Stimulated activated CD8-positive, alpha-beta memory T cell treated with anti-CD3 and anti-CD28 coated beads, Interleukin-2, amount 100 ng/mL, for 48 hours (primary cell): ENCODE measurements around the gene ADAMTS19.
"Not testable (repeated sequence)": the region's sequence is repeated elsewhere in the genome, so short reads cannot be mapped to it uniquely, and the experiment has no call there.

Experiments used
- DNase-seq, 2 donors: peaks; one replicate each; pipeline ENCODE4 v3.0.0-alpha.2; 2020; ENCODE audit warnings: low read depth in 2 of 2

The ADAMTS19 gene, protein sequence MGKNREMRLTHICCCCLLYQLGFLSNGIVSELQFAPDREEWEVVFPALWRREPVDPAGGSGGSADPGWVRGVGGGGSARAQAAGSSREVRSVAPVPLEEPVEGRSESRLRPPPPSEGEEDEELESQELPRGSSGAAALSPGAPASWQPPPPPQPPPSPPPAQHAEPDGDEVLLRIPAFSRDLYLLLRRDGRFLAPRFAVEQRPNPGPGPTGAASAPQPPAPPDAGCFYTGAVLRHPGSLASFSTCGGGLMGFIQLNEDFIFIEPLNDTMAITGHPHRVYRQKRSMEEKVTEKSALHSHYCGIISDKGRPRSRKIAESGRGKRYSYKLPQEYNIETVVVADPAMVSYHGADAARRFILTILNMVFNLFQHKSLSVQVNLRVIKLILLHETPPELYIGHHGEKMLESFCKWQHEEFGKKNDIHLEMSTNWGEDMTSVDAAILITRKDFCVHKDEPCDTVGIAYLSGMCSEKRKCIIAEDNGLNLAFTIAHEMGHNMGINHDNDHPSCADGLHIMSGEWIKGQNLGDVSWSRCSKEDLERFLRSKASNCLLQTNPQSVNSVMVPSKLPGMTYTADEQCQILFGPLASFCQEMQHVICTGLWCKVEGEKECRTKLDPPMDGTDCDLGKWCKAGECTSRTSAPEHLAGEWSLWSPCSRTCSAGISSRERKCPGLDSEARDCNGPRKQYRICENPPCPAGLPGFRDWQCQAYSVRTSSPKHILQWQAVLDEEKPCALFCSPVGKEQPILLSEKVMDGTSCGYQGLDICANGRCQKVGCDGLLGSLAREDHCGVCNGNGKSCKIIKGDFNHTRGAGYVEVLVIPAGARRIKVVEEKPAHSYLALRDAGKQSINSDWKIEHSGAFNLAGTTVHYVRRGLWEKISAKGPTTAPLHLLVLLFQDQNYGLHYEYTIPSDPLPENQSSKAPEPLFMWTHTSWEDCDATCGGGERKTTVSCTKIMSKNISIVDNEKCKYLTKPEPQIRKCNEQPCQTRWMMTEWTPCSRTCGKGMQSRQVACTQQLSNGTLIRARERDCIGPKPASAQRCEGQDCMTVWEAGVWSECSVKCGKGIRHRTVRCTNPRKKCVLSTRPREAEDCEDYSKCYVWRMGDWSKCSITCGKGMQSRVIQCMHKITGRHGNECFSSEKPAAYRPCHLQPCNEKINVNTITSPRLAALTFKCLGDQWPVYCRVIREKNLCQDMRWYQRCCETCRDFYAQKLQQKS

DNA sequence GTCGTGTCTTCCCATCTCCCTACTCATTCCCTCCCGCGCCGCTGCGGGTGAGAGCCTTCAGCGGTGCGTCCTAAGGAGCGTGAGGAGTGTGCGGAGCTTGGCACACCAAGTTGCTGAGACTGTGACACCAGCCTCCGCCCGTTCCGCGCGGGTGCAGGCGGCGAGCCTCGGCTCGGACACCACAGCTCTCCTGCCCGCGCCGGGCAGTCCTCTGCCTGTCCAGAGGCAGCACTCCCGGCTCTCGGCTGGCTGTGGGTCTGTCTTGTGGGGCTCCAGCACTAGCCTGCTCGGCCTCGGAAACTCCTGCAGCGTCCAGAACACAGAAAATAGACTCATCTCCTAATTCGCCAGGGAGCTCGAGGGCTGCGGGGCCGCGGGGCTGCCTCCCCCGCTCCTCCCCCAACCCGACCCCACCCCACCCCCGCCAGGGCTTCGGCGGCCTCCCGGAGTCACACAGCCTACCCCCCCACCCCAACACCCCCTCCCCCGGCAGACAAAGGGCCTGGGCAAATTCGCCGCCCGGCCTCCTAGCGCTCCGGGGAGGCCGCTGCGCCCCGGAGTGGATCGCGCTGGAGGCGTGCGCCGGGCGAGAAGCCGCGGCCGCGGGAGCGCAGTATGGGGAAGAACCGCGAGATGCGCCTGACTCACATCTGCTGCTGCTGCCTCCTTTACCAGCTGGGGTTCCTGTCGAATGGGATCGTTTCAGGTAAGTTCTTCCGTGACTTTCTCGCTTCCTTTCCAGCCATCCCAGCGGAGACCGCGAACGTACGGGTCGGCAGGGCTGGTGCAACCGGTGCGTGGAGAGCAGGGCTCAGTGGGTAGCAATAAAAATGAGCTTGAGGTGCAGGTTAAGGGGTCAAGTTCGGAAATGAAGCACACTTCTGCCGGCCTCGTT is at the start of gene ADAMTS19:
ADAMTS19 (plus strand) TSS at position 522 of the 895 bp plus-strand sequence; CDS start at position 616, 94 bp downstream.
- no peak for DNase-seq

DNA sequence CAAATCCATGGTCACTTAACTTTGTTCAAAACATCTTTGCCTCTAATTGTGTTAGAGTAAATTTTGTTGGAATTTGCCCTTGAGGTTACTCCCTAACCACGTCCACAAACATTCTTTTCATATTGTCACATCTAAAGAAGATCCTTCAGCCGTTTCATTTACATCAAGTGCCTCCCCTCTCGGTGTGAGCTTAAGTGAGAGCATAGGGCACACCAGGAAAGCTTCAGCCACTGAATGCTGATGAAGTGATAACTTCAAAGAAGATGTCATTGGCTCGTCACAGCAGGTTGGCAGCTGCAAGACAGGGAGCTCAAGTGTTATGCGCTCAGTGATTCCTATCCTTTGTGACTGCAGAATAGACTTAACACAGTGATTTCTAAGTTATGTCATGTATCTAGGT is 49.6 kb upstream of the ADAMTS19 start:
- DNase-seq, result no peak

DNA sequence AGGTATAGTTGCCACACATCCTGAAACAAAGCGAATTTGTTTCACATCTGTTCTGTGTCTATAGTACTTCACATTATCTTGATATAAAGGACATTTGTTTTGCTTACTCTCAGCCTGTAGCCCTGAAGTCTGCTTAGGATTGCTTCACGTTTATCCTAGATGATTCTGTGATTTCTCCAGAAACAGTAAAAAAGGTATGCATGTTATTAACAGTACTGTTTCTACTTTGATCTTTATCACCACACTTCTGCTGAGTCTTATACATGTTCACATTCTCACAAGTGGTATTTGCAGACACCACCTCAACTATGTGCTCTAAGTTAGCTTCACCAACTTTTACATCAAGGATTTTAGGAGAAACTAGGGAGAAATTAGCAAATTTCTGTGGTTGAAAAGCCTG is 47.4 kb upstream of the ADAMTS19 start:
- DNase-seq, result no peak

DNA sequence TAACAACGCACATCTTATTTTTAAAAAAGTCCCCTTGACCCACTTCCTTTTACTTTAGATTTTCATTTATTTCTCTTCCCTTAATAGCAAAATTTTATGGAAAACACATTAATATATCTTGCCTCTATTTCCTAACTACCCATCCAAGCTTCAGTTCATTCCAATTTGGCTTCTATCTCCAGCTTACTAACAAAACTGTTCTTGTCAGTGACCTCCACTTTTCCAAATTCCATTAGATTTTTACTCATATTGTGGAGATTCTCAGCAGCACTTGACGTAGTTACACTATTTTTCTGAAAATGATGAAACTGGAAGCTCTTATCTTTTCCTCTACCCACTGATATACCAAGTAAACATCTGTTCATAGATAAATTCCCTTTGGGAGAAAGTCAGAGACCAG is 46.5 kb upstream of the ADAMTS19 start:
- no peak for DNase-seq

GRCh38 chr5:129419292-129419691 is 40.8 kb upstream of the ADAMTS19 start:
- no peak for DNase-seq

- DNase-seq, result no peak
Observed at GRCh38 chr5:129425031-129425430, 35.1 kb upstream of the ADAMTS19 start.

DNA sequence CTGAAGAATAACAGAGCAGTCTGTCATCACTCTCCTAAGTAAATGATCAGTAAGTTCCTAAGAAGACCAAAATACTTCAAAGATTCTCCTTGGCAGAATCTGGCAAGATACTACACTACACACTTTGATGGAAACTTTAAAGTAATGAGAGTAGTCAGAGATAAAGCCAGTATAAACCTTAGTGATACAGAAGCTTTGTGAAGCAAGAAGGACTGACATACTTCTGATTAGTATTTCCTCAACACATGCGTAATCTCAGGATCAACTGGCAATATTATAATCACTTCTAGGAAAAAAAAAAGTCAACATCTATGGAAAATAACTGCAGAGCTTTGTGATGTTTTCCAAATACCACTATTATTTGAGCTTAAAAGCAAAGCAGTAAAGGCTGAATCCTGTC is 34.0 kb upstream of the ADAMTS19 start:
- DNase-seq, result no peak

GRCh38 chr5:129428636-129429035 is 31.5 kb upstream of the ADAMTS19 start:
- DNase-seq, result not testable (repeated sequence)

DNA sequence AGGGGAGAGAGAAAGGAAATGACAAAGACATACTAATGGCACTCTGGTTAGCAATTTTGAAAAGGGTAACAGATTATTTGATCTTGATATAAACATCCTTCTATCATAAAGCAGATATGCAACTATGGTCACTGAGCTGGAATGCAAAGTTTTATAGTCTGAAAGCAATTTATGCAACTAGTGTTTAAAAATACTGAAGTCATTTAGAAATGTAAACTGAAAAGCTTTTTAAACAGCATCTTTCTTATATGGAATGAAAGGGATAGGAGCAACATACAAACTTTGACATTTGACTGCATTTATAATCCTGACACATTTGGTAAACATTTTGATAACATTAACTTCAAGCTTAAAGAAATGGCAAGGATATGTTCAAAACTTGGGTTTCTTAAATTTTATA is 28.7 kb upstream of the ADAMTS19 start:
- DNase-seq, result no peak

DNA sequence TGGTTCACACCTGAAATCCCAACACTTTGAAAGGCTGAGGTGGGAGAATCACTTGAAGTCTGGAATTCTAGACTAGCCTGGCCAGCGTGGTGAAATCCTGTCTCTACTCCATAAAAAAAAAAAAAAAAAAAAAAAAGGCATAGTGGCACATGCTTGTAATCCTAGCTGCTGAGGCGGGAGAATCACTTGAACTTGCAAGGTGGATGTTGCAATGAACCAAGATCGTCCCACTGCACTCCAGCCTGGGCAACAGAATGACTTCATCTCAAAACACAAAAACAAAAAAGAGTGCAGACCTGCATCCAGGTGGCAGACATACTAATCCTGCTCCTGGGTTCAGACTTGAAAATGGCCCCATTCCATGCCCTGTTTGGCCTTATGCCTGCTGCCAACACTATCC is 21.8 kb upstream of the ADAMTS19 start:
- DNase-seq, result no peak

- no peak for DNase-seq
Observed at GRCh38 chr5:129440424-129440823, 19.7 kb upstream of the ADAMTS19 start.

DNA sequence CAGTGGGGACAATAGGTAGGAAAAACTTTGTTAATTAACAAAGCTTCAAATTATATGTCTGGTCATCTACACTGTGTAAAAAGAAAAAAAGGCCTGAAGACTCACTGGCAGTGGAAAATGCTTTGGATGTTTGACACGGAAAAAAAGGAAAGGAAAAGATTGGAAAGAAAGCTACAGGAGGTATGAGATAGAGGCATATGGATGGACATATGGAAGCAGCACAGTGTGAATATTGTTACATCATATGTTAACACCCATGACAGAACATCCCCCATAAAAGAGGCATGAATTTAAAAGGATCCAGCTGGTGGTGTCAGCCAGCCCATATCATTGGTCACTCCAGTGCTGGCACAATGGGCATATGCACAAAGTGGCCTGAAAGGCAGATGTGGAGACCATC is 19.0 kb upstream of the ADAMTS19 start:
- no peak for DNase-seq

DNA sequence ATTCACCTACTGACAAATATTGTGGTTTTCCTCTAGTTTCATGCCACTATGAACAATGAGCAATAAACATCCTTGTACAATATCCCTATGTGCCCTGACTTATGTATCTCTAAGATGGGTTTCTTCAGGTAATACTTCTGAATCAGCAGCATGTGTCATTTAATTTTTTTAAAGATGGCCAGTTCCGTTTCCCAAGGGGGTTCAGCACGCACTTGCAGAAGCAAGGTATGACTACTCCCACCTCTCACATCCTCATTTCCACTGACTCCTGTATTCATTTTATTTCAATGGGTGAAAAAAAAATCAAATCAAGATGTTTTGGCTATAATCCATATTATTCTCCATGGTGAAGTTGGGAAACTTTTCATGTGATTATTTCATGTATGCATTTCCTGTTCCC is 14.7 kb upstream of the ADAMTS19 start:
- DNase-seq, result no peak

- no peak for DNase-seq
Observed at GRCh38 chr5:129447968-129448367, 12.1 kb upstream of the ADAMTS19 start.

GRCh38 chr5:129448654-129449053 is 11.4 kb upstream of the ADAMTS19 start:
- DNase-seq, result no peak

DNA sequence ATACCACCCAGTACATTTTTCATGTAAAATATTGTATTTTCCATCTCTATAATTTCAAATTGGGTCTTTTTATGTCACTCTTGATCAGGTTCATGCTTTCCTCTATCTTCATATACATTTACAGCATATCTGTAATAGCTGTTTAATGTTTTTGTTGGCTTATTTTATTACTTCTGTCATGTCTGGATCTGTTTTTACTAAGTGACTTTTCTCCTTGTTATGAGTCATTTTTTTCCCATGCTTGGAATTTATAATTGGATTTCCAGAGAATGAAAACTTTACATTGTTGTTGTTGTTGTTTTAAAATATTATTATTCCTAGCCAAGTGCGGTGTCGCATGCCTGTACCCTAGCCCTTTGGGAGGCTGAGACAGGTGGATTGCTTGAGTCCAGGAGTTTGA is 5.6 kb upstream of the ADAMTS19 start:
- no peak for DNase-seq

- no peak for DNase-seq
Observed at GRCh38 chr5:129459450-129459776, 685 bp upstream of the ADAMTS19 start.

DNA sequence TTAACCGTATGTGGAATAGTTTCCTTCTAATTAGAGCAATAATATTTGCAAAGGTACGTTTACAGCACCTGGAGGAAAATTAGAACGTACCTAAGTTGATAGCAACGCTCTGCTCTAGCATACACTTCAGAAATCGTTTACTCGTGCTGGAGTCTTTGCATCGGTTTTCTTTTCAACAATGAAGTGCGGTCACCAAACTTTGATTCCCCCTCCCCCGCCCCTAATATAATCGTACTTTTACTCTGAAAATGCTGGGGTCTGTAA is 506 bp downstream of the ADAMTS19 start:
- no peak for DNase-seq

GRCh38 chr5:129460936-129461710 is 1.0 kb downstream of the ADAMTS19 start:
- no peak for DNase-seq

DNA sequence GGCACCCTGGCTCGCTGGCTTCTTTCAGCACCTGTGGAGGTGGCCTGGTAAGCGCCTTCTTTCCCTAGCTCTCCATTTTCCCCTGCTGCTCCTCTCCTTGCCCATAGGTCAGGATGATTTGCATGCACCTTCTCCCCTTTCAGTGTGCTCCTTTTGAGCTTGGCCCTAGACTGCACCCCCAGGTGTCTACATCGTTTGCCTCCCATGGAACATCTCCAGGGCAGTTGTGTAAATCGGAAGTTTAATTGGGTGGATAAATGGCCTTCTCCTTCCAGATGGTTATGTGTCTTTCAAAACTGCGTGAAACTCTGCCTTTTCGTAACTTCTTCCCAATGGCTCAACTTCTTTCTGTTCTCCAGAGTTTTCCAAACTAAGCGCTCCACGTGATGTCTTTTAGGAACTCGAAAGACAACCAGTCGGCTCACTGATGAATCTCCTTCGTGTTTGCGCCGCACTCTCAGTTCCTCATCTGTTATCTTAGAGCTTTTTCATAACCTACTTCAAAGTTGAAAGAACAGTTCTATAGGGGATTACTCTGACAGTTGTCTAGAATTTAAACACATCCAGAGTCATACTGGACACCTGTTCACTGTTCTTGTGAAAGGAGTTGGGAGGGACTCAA is 1.7 kb downstream of the ADAMTS19 start:
- DNase-seq, result no peak
